HCT116 (cell line): Measurements from ENCODE around the gene CNOT2.

Experiments
- POLR2A ChIP-seq: IDR thresholded peaks from 2 replicates; pipeline ENCODE4 v1.7.0; 2011; ENCODE audit warnings: borderline replicate concordance; ENCODE audit not compliant: insufficient read depth, insufficient read length; ENCODE audit errors: extremely low read depth
- POLR2AphosphoS5 ChIP-seq: IDR thresholded peaks from 2 replicates; pipeline ENCODE4 v1.6.1; 2011; ENCODE audit warnings: mild to moderate bottlenecking, low read depth, low read length, moderate library complexity
- REST ChIP-seq: IDR thresholded peaks from 2 replicates; pipeline ENCODE4 v1.6.1; 2012; ENCODE audit warnings: low read depth
- SP1 ChIP-seq: IDR thresholded peaks from 2 replicates; pipeline ENCODE4 v1.6.1; 2012; ENCODE audit warnings: low read depth
- ZFX ChIP-seq: fragments of 450-650 bp; IDR thresholded peaks from 2 replicates; pipeline ENCODE4 v1.6.1; 2017
- TF ChIP-seq, protein P1 (sequence below), 3 experiments: fragments of 200-600 bp in 1 of 3; sonication (generic) in 1 of 3; IDR thresholded peaks in 2 of 3; conservative IDR thresholded peaks in 1 of 3; 2 replicates each; pipeline ENCODE4 v1.5.1; 2012 to 2017; ENCODE audit warnings: low read depth in 2 of 3, low read length in 2 of 3, antibody characterized with exemption in 1 of 3, borderline replicate concordance in 1 of 3, control low read depth in 1 of 3, mild to moderate bottlenecking in 1 of 3, mixed read lengths in 1 of 3, mixed run types in 1 of 3, moderate library complexity in 1 of 3; ENCODE audit not compliant: insufficient read depth in 1 of 3

DNA sequence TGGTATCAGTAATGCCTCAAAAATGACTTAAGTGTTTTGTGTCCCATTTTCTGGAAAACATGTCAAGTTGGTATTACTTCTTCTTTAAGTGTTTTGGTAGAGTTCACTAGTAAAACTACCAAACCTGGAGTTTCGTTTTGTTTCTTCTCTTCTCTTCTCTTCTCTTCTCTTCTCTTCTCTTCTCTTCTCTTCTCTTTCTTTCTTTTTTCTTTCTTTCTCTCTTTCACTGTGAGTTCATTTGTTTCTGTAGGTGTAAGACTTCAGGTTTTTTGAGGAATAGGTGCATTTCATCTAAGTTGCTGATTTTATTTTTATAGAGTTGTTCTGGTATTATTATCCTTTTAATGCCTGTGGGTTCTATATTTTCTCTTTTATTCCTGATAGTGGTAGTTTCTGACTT is 21.9 kb downstream of the CNOT2 start:
- TF ChIP-seq, protein P1, sequence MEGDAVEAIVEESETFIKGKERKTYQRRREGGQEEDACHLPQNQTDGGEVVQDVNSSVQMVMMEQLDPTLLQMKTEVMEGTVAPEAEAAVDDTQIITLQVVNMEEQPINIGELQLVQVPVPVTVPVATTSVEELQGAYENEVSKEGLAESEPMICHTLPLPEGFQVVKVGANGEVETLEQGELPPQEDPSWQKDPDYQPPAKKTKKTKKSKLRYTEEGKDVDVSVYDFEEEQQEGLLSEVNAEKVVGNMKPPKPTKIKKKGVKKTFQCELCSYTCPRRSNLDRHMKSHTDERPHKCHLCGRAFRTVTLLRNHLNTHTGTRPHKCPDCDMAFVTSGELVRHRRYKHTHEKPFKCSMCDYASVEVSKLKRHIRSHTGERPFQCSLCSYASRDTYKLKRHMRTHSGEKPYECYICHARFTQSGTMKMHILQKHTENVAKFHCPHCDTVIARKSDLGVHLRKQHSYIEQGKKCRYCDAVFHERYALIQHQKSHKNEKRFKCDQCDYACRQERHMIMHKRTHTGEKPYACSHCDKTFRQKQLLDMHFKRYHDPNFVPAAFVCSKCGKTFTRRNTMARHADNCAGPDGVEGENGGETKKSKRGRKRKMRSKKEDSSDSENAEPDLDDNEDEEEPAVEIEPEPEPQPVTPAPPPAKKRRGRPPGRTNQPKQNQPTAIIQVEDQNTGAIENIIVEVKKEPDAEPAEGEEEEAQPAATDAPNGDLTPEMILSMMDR (IDR thresholded peaks at IDR 0.05 in 2 of 3, conservative IDR thresholded peaks at IDR 0.05 in 1 of 3; ENCODE audit: borderline replicate concordance in 1 of 3, insufficient read depth in 1 of 3, low read depth in 2 of 3, low read length in 2 of 3): no peak
- TF ChIP-seq ZFX (no peak), POLR2A (no peak), REST (no peak), POLR2AphosphoS5 (no peak), SP1 (no peak)
